GM18520 (cell line): ENCODE results near the gene CCSER1.
"Not testable (repeated sequence)": the region's sequence is repeated elsewhere in the genome, so short reads cannot be mapped to it uniquely, and the experiment has no call there.

ENCODE experiments used
- ATAC-seq: cut with Tn5 transposase; IDR thresholded peaks from one replicate; pipeline ENCODE4 v1.9.1; 2021; ENCODE audit not compliant: unreplicated experiment

CCSER1 gene

GRCh38 chr4:90425893-90426292 is 298.7 kb downstream of the CCSER1 start:
- no peak for ATAC-seq

DNA sequence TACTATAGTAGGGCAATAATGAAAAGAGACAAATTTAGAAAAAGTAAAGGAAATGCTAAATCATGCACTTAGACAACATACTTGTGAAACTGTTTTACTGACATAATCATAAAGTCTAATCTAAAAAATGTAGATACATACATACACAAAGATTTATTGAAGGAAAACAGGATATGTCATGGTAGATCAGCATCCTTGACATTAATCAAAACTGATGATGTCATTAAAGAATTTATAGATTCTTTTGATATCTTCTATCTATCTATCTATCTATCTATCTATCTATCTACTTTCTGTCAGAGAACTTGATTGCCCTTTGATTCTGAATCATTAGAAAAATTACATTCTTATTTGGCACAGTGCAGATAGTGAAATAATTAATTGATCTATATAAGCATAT is 311.3 kb downstream of the CCSER1 start:
- no peak for ATAC-seq

DNA sequence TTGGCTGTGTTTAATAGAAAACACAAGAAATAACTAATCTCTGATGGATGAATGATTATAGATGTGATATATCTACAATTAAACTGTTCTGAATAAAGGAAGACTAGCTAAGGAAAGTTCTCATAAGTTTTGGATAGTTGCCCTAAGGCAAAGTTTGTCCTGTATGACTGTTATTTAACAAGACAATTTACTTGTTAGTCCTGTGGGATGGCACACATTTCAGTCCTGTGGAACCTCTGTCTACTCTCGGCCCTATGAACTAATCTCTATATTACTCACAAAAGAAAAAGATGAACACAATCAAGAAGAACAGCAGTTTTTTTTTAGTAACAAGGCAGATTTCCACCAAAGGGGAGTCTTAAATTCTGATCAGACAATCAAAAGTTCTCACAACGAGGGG is 314.6 kb downstream of the CCSER1 start:
- no peak for ATAC-seq

GRCh38 chr4:90442619-90443018 is 315.4 kb downstream of the CCSER1 start:
- no peak for ATAC-seq

DNA sequence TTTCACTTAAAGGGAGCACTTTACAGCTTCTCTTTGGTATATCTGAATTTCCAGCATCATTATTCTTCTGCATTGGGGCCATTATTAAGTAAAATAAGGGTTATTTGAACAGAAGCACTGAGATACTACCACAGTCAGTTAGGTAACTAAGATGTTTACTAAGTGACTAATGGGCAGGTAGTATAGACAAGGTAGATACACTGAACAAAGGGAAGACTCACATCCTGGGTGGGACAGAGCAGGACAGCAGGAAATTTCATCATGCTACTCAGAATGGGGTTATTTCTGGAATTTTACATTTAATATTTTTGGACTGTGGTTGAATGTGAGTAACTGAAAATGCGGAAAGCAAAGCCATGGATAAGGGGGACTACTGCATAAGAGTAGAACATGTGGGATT is 316.0 kb downstream of the CCSER1 start:
- ATAC-seq: no peak

DNA sequence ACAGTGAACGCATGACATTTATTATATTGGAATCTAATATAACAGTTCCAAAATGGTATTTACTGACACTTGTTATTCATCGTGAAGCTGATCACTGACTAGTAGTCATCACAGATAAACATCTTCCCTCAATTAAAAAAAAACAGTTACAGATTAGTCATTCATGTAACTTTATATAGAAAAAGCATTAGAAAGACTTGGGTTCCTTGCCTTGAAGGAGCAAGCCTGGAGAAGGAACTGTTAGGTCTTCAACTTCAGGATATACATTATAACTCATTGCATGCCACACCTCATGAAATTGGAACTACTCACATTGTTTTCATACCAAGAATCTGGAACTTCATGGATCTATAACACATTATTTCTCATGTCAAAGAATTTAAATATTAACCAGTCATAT is 317.7 kb downstream of the CCSER1 start:
- no peak for ATAC-seq

GRCh38 chr4:90445380-90445779 is 318.2 kb downstream of the CCSER1 start:
- ATAC-seq: no peak

DNA sequence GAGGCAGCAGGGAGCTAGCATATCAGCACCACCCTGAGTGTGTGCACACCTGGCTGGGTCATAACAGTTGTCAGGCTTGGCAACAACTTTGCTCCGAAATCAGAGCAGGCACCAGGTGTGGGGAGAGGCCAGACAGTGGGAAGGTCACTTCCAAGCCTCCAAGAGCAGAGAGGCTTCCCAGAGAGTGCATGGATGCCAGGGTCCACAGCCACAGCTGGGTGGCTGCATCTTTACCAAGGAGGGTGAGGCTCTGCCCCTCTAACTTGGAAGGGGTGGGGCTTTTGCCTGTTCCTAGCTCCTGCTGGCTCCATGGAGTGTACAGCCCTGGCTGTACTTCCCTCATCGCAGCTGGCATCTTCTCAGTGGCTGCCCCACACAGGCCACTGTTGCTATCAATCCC is 322.4 kb downstream of the CCSER1 start:
- ATAC-seq: no peak

DNA sequence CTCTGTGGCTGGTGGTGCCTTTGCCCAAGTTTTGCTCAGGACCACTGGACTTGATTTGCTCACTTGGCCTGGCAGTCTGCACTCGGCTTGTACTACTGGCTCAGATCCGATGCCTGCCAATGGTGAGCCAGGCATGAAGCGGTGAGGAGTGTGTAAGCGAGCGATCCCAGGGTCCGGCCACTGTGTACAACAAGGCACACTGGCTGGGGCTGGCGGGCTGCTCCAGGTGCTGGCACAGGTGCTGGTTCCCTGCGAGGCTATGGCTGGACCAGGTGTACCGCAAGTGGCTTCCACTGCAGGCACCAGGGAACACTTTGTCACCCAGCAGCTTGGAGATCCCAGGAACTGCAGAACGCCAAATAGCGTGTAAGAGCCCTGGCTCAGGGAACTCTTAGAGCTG is 329.7 kb downstream of the CCSER1 start:
- no peak for ATAC-seq

DNA sequence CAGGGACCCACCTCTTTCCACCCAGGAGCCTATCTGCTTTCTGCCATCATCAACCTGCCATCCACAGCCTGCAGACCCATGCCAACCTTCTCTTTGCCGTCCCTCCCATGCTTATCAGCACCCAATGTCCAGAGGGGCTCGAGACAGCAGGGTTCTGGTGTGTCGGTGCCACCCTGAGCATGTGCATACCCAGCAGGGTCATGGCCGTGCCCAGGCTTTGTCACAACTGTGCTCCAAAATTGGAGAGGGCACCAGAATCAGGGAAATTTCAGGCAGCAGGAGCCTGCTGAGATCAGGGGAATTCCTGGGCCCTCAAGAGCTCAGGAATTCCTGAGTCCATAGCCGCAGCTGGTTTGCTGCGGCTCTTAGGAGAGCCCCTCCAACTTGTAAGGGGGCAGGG is 330.6 kb downstream of the CCSER1 start:
- no peak for ATAC-seq

DNA sequence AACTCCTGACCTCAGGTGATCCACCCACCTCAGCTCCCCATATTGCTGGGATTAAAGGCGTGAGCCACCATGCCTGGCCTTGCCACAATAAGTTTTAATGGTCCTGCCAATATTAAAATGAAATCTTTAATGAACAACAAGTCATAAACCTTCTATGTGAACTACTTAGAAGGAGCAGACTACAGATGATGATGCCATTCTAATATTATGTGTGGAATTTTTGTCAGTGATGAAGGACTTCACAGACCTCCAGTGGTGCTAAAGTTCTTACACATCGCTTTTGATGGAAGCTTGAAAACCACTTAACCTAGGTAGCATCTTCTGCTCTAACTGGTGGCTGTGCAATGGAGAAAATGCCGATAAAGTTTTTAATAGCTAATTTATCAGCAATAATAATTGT is 331.4 kb downstream of the CCSER1 start:
- no peak for ATAC-seq

DNA sequence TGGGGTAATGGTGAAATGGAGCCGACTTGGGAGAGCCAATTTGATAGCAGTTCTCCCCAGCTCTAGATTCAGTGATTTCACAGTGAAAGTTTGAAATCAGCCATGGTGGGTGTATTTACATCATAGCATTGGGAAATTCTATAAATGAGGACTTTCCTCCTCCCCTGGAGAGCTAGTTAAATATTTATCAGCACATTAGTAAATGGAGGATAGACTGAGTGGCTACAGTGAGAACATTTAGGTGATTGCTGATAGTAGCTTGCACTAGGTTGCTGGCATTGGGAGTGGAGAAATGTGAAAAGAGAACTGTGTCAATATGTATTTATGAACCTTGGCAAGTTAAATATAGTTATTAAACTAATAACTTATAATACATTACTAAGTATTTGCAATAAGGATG is 347.3 kb downstream of the CCSER1 start:
- no peak for ATAC-seq

DNA sequence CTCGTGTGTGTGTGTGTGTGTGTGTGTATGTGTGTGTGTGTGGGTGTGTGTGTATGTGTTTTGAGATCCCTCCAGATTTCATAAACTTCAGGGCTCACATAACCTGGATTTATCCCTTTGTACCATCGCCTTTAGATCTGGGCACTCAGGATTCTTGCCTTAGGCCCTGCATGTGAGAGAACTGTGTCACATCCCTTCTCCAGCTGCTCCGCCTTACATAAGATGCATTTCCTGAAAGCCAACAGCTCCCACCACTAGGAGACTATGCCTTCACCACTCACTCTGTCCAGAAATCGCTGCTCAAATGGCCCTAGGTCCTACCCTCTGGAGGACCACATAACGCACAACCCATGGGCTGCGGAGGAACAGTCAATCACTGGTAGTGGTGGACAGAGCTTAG is 348.8 kb downstream of the CCSER1 start:
- no peak for ATAC-seq

GRCh38 chr4:90476586-90476985 is 349.4 kb downstream of the CCSER1 start:
- ATAC-seq: no peak

GRCh38 chr4:90484894-90485293 is 357.7 kb downstream of the CCSER1 start:
- ATAC-seq: not testable (repeated sequence)

DNA sequence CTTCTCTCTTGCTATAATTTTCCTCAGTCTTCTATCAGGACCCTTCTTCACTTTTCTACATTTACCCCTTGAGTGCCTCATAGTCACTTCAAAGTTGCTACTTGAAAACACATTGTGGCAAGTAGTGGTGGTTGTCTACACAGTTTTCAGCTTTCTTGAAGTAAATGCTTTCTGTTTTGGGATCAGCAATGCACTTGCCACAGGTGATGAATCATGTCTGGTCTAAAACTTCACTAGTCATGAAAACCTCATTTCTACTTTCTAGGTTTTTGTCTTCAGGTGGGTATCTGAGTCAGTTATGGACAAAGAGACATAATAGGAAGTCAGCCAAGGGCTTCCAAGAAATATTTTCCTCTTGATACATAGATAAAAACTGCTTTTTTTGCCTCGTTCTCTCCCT is 359.2 kb downstream of the CCSER1 start:
- ATAC-seq: no peak

- no peak for ATAC-seq
Measured at GRCh38 chr4:90495211-90495610, 368.0 kb downstream of the CCSER1 start.

- no peak for ATAC-seq
Measured at GRCh38 chr4:90495936-90496335, 368.7 kb downstream of the CCSER1 start.

DNA sequence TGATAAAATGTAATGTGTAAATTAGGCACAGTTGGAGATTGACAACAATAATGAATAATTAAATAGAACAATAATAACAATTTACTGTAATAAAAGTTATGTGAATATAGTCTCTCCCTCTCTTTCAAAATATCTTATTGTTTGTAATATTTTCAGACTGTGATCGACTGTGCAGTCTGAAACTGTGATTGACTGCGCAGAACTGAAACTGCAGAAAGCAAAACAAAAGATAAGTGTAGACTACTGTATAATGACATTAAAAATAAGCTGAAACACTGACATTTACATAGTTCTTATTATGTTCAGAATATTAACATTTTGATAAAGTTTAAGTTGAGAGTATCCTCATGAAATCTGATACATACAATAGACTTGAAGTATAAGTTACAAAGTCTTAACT is 371.0 kb downstream of the CCSER1 start:
- ATAC-seq: no peak

DNA sequence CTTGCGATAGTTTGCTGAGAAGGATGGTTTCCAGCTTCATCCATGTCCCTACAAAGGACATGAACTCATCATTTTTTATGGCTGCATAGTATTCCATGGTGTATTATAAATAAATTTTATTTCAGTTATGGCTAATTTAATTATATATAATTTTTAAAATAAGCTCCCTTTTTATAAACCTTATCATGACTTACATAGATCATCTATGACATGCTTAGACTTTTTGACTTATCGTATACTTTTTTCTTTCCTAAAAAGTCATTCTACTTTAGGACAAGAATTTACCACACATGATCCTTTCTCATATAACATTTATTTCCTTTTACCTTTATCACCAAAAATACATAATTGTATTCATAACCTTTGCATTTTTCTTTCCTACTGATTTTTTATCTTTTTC is 376.5 kb downstream of the CCSER1 start:
- ATAC-seq: no peak

DNA sequence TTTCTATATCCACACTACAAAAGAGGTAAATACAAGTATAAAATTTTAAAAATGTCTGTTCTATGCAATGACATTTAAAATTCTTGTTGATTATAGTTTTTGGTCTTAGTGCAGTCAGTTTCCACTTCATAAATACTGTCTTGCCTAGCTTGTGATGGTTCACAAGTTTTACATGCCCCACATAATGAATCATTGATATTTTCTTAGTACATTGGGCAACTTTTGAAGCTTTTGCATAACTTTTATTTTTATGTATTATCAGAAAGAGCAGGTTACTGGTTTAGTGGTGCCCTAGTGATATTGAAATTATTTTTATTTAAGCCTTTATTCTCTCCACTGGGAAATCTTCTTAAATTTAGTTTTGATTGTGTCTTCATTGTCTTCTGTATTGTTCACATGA is 388.0 kb downstream of the CCSER1 start:
- ATAC-seq: no peak

DNA sequence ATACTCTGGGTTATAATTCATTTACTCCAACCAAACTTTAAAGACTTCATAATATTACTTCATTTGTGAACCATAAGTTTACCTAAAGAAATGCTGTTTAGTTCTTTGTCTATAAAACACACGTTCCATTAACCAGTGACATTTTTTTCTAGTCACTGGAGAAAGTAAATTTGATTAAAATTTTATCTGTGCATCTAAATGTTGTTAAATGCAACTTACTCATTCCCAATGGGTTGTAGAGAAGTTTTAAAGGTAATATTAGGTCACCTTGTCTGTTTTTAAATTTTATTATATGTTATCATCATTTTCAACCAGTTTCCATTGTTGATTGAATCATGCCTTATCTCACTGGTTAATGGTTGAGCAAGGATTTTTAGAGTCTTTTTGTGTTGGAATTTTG is 401.4 kb downstream of the CCSER1 start:
- ATAC-seq: no peak

DNA sequence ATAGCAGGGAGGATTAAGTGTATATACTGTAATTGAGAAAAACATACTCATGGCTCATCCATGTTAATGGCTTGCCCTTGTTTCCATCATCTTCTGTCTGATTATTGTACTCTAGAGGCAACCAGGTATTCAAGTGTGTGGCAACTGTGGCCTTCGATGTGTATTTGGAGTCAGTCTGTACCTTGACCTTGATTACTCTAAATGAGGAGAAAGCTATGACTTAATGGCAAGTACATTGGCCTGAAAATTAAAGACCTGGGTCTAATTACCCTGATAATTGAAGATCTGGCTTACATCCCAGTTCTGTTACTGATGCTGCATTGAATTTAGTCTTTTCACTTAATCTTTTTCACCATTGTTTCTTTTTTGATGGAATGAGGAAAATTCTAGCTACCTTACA is 409.2 kb downstream of the CCSER1 start:
- ATAC-seq: no peak

GRCh38 chr4:90537491-90537890 is 410.3 kb downstream of the CCSER1 start:
- ATAC-seq: no peak
